TTC549 (cell line): Measurements from ENCODE around the gene CUEDC2.

Experiments
- FAIRE-seq: peaks from 2 replicates; lab custom pipeline; 2012; peaks lifted over from hg19 to GRCh38; lab: Jason Lieb, UNC

The CUEDC2 gene

DNA sequence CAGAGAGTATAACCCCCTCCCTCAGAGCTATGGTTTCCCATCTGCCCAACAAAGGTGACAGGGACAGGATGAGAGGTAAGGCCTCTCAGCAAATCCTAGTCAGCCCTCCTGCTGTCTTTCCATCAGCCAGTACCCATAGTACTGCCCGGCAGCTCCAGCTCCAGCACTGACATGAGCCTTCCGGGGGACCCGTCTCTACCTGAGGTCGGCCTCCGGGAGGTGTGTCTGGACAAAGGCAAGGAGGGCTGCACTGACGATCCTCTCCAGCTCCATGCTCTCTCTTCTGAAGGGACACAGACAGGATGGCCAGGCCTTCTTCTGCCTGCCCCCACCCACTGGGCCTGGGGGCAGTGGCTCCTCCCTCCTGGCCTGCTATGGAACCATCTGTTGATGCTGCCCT lies 7.5 kb downstream of the CUEDC2 start:
- no peak for FAIRE-seq

DNA sequence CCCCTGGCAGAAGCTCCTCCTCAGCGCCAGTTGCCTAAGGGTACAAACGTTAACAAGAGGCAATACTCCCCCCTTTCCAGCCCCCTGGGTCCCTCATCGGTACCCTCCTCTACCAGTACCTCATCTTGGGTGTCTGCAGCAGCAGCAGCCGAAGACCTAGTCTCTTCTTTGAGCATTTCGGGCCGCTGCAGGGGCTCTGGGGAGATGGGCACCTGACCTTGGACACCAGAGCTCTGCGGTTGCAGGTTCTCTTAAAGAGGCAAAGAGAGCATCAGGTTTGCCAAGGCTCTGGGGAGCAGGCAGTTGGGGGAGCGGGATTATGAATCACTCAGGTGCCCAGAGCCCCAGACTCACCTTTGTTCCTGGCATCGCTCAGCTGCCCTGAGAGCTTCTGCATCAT lies 8.2 kb downstream of the CUEDC2 start:
- no peak for FAIRE-seq

DNA sequence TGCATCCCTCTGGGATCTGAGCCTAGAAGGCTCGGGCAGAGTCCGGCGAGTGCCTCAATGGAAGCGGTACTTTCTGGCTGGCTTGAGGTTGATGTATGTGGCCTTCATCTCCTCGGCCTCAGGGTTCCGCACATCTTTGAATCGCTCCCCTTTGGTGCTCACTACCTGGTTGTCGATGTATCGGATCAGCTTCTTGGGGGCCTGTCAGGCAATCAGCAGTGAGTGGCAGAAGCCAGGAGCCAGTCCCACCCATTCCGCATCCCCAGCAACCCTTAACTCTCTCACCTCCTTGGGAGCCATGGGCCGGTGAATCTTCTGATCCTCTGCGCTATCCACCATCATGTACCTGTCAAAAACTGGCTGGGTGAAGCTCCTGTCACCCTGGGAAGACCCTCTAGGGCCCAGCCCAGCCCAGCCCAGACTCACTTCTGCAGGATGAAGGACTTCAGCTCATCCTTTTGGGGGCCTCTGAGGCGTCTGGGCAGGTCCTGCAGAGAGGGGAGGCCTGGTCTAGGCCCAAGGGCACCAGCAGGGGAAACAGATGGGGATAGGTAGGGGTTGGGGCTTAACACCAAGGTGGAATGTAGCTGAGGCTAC lies 8.9 kb downstream of the CUEDC2 start:
- FAIRE-seq = no peak

DNA sequence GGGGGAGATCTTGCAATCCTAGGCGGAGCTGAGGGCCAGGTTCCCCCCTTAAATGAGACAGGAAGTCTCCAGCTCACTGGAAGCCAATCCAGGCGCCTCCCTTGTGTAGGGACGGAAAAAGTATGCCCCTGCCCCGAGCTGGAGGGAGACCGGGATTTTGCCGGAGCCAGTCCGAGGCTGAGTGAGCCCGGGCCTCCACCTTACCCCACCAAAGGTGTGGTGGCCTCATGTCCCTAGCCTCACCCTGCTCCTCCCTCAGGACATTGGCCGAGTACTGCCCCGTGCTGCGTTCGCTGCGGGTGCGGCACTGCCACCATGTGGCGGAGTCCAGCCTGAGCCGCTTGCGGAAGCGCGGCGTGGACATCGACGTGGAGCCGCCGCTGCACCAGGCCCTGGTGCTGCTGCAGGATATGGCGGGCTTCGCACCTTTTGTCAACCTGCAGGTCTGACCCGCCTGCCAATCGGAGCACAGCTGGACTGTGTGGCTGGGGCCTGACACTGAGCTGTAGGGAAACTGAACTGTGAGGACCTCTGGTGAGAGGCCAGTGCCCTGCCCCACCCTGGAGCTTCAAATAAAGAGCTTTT lies 9.7 kb downstream of the CUEDC2 start:
- FAIRE-seq = no peak

DNA sequence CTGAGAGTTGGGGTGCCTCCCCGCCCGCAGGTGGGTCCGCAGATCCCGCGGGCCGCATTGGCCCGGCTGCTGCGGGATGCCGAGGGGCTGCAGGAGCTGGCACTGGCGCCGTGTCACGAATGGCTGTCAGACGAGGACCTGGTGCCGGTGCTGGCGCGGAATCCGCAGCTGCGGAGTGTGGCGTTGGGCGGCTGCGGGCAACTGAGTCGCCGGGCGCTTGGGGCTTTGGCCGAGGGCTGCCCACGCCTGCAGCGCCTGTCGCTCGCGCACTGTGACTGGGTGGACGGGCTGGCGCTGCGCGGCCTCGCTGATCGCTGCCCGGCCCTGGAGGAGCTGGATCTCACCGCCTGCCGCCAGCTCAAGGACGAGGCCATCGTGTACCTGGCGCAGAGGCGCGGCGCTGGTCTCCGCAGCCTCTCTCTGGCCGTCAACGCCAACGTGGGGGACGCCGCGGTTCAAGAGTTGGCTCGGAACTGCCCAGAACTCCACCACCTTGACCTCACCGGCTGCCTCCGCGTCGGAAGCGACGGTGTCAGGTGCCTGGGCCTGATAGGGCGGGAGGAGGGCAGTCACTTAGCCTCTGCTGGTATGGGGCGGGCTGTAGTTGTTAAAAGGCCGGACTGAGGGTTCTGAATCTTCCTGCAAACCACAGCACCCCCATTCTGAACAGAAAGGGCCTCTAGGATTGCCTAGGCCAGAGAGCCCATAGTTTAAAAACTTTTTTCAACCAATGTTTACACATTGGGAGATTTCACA lies 10.4 kb downstream of the CUEDC2 start:
- no peak for FAIRE-seq

DNA sequence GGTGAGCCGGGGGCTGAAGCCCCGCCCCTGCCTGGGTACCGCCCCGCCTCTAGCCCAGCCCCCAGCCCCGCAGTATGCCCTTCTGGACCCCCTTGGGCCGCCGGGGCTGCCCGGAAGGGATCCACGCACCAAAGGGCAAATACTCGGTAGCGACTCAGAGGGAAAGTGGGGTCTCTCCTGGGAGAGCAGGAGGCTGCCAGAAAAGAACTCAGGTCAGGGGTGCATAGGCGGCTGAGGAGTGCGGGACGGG lies 10.9 kb downstream of the CUEDC2 start:
- FAIRE-seq = no peak

DNA sequence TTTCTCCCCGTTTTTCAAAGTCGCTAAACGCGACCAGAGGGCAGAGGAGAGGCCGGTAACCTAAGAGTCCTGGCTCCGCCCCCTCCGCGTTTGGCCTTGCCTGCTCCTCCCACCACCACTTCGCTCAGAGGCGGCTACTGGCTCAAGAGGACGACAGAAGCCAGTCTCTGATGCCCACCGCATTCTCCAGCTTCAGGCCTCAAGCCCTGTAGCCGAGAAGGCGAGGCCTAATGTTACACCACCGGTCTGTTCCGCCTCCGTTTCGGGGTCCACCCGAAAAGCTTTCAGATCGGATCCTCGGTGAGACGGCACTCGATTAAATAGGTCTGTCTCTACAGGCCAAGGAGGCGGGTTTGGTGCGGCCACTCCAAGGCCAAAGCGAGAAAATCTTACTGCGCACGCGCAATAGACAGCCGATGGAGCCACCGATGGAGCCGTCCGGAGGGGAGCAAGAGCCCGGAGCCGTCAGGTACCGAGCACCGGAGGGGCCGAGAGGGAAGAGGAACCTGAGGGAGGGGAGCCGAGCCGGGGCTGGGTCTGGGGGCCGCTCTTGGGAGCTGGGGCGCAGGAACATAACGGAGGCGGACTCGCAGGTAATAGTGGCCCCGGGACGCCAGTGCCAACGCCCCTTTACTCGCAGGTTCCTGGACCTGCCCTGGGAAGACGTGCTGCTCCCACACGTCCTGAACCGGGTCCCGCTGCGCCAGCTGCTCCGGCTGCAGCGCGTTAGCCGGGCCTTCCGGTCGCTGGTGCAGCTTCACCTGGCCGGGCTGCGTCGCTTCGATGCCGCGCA lies 11.5 kb downstream of the CUEDC2 start, which contains the start of gene FBXL15:
FBXL15 (plus strand) TSS at position 123 of the 793 bp plus-strand sequence; CDS start at position 417, 294 bp downstream.
- FAIRE-seq = peak; percentile 74

DNA sequence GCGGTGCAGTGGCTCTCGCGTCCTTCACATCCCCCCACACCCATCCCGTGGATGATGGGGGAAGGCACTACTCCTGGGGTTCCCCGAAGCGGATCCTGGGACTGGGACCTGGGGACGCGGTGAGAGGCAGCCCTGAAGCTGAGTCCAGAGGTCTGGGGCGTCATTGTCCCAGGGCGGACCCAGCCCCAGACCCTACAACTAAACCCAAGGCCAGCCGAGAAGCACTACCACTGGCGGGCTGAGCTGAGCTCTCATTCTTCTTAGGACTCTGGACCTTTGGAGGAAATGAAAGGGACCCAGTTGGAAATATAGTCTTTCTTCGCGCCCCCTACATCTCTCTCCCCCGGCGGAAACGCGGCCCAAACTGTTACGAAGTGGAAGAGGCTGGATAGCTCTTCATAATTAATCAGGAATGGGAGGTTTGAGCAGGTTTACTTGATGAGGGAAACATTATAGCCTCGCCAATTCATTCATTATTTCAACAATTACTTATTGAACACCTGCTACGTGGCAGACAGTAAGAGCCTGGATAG lies 12.1 kb downstream of the CUEDC2 start:
- FAIRE-seq = no peak

DNA sequence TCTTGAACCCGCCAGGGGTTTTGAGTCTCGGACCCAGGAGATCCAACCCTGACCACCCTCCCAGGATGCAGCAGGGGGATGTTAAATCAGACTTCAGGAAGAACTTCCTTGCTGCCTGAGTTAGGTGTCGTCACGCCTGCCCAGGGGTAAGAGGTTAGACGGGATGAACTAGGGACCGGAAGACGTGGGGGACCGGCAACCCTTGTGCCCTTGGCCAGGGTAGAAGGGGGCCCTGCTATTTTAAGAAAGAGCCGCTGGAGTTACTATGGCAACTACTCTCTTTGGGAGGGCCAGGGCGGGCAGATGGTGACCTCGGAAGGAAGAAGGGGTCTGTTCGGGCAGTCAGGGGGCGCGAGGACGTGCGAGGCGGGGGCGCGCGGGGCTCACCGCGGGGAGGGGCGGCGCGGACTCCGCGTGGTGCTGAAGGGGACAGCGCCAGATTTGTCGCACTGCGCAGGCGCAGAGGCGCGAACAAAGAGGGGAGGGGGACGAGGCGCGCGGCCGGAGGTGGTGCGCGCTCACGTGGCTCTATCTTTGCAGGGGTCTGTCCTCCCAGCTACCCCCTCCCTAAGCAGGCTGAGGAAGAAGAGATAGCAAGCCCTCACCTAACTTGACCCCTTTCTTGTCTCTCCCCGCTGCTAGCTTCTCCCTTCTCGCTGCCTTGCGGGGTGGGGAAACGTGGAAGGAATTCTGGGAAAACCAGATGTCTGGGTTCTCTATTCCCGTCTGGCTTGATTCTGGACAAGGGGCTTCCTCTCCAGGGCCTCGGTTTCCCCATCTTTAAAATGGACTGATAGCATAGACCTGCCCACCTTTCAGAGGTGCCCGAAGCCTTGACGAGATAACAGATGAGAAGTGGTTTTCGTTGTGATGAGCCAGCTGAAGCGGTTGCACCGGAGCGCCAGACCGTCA lies 12.8 kb downstream of the CUEDC2 start:
- FAIRE-seq = no peak

DNA sequence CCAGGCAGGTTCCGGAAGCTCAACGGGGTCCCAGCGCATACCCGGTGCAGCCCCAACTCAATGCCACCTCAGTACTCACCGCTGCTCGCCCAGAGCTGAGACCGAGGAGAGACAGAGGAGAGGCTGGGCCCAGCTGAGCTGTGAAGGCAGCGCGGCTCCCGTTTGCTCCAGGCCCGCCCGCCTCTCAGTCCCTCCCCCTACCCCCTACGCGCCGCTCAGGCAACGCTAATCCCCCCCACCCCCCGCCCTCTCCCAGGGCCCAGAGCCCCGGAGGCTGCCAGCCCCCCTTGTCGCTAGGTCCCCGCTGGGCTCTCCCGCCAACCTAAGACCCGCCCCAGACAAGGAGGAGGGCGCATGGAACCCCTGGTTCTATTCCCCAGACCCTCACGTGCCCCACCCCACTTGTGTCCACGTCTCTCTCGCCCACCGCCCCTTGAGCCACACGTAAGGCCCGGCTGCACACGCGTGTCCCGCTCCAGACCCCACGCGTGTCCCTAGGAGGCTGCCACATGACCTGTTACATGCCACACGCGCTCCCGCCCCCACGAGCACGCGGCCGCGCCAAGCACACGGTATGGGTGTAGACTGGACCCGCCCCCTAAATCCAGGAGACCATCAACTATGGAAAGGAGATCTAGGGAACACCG lies 13.6 kb downstream of the CUEDC2 start, which contains the start of gene PSD:
PSD (minus strand) TSS at position 164 of the 647 bp plus-strand sequence. CDS start 1,747 bp downstream, outside the sequence.
- no peak for FAIRE-seq

DNA sequence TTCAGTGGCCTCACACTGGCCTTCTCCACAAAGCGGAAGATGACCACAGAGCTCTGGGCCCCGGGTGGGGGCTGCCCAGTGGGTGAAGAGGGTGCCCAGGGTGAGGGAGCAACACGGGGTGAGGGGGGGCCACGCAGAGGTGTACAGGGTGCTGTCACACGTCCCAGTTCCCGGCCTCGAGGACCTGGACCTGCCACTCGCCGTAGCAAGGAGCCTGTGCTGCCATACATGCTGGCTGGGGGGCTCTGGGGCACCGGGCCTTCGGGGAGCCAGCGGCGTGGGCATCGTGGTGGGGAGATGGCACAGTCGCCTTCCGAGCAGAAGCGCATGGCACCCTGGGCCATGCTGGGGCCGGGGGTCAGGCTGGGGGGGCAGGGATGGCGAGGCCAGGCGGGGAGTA lies 15.7 kb downstream of the CUEDC2 start:
- no peak for FAIRE-seq

DNA sequence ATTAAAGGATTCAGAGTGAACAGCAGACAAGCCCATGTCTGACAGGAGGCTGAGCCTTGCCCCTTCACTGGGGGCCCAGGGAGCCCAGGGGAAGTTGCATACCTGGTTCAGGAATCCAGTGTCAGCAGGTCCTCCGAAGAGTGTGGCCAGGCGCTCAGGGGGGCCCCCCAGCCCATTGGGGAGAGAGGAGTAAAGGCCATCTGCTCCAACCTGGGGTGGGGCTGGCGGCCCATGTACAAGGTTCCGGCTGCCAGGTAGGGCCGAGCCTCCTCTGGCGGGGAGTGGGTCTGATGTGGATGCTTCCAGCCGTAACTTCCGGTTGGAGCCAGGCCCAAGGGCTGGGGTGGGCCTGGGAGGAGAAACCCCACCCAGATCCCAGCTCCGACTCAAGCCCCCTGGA lies 16.1 kb downstream of the CUEDC2 start:
- no peak for FAIRE-seq

DNA sequence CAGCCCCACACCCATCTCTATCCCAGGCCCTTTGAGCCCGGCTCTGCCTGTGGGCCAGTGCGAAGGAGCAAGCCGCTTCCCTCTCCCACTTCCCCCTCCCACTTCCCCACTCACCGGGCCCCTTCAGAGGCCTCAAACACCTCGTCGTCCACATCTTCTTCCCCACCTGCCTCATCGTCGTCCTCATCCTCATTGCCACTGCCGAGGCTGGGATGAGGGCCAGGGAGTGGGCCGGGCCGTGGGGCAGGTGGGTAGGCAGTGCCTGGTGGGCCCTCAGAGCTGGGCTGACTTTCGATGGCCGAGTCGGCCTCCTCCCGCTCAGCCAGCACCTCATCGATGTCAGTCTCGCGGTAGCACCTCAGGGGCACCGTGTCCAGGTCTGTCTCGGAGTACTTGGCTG lies 17.6 kb downstream of the CUEDC2 start:
- no peak for FAIRE-seq

DNA sequence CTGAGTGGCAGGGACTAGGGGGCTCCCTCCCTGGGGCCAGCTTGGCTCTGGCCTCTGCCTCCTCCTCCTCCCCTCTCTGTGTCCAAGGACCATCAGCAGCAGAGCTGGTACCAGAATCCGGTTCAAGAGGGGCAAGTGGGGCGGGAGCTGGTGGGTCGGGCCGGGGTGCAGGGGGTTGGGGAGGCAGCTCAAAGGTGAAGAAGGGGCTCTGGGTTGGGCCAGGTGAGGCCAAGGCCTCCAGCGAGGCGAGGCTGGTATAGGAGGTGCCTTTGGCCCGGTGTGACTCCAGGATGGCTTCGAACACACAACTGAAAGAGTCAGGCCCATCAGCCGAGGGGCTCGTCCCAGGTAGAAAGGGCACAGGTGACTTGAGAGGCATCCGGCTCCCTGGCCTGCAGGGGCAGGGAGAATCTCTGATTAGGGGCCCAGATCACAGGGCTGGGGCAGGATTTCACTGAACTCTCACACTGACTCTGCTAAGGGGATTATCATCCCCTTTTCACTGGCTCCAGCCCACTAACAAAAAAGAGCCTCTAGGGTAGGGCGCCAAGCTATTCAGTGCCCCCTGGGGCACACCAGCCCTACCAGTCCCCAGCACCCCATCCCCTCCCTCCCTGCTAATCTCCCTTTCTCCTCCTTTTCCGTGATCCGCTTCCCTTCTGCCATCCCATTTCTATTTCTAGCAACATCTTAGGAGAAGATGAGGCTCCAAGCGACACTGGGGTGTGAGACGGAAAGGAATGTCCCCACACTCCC lies 18.4 kb downstream of the CUEDC2 start:
- no peak for FAIRE-seq

DNA sequence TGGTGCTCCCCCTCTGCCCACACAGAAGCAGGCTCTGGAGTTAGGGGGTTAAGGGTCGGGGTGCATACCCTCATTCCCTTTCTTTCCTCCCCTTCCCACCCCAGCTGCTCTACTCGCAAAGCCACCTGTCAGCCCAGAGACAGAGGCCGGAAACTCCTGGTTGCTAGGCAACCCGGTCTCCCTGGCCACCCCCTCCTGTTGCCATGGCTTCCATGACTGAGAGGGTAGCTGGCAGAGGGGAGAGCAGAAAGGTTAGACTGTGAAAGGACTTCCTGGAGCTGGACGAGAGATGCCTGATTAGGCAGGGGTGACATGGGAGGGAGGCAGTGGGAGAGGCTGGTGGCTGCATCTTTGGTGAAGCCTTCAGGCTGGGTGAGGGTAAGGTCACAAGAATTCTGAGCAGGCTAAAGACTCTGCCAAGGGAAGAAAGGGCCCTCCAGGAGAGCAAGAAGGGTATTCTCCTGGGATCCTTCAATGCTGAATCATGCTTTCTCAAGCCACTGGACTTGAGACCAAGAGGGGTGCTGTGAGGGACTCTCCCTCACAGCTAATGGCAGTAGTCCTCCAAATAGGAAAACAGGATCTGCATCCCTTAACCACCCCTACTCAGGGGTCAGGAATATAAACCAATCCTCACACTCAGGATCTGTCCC lies 19.2 kb downstream of the CUEDC2 start:
- no peak for FAIRE-seq

DNA sequence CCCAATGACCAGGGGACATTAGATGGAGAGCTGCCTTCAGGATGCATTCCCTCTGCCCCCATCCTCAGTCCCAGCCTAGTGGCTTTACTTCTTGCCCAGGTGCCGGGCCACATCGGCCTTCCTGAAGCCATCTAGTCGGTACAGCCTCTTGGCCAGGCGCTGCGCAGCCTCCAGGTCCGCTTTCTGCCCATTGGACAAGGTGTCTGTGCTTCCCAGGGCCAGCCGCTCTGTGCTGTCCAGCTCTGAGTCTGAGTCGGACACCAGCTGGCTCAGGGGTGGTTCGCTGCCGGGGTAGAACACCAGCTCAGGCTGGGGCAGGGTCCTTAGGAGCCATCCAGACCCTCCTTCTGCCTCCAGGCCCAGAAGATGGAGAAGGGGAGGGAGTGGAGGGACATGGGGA lies 20.1 kb downstream of the CUEDC2 start:
- no peak for FAIRE-seq

DNA sequence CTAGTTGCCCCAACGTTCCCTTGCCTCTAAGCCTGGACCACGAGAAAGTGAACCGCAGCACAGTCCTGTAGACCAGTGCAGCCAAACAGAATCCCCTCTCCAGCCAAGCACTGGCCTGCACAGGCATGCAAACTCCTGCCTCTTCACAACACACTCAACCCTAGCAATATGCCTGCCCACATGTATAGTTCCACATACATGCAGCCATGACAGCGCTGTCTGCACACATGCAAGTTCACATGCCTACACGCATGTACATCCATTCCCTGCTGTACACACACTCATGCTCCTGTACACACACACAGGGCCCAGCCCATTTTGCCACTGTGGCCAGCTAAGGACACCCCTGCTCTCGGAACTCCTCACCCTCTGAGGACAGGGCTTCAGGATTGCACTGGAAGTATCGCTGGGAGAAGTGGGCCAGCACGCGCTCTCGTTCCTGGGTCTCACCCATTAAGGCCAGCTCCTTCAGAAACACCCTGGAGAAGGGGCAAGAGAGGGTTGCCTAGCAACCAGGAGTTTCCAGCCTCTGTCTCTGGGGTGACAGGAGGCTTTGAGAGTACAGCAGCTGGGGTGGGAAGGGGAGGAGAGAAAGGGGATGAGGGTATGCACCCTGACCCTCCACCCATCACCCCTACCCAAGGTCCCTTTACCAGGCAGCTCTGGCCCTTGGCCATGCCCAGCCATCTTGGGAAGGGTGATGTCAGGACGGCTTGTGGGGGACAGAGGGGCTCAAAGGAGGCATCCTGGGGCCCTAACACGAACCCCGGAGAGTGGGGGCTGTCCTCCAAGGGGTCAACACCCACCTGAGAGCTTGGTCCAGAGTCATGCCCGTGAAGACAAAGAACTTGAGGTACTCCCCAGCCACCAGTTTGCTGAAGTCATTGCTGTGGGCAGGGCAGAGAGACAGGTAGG lies 20.8 kb downstream of the CUEDC2 start:
- FAIRE-seq = no peak

DNA sequence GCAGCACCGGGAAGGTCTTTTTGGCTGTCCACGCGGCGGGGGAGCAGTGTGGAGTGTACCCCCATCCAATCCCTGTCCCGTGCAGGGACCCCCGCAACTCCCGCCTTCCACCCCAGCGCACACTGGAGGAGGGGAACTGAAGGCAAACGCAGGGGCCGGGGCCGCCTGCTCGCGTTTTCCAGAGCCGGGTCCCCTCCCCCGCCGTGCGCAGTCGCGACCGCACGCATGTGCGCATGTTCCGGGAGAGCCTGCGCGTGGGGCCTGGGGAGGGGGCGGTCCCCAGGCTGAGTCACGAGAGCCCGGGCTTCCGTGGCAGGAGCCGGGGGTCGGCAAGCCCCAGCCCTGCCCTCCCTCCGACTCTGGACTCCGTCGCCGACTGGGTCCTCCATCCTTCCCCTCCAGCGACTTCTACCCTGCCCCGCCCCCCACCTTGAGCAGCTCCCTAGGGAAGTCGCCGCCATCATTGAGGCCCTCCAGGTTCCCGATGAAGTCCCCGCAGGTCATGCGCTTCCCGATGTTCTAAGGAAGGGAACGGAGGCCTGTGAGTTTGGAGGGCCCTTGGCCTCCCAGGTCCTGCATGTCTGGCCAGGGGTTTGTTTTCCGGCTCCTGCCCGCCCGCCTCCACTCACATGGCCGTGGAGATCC lies 21.8 kb downstream of the CUEDC2 start:
- FAIRE-seq = no peak
